GM12864 (cell line): ENCODE results near the gene ANAPC1.
"Not testable (repeated sequence)": the region's sequence is repeated elsewhere in the genome, so short reads cannot be mapped to it uniquely, and the experiment has no call there.

ENCODE experiments used
- DNase-seq: peaks from one replicate; pipeline ENCODE4 v3.0.0-alpha.2; 2011; ENCODE audit warnings: low read depth
- H3K4me3 ChIP-seq: 2 replicates; pipeline ENCODE4 v1.5.1; 2011; ENCODE audit warnings: mild to moderate bottlenecking, low read depth, low read length, control low read depth
- TF ChIP-seq, protein P1 (sequence below): IDR thresholded peaks from 2 replicates; pipeline ENCODE4 v1.5.1; 2011; ENCODE audit warnings: low read depth, mild to moderate bottlenecking, moderate library complexity, low read length, control low read depth, inconsistent platforms; ENCODE audit errors: missing control alignments

ANAPC1 gene

DNA sequence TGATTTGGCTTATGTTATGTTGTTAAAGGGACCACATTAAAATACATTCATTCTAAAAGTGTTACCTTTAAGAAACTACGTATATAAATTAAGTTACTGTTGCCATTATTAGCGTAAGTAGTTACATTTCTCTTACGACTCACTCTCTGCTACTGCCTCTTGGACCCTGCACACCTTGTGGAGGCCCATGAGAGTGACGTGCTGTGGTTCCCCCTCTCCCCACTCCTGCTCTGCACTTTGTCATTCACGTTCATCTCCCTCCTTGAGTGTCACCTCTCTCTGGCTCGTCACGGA lies 13.6 kb upstream of the ANAPC1 start:
- DNase-seq: no peak
- H3K4me3 ChIP-seq: peak overlapping the region; percentile 57
- TF ChIP-seq, protein P1, sequence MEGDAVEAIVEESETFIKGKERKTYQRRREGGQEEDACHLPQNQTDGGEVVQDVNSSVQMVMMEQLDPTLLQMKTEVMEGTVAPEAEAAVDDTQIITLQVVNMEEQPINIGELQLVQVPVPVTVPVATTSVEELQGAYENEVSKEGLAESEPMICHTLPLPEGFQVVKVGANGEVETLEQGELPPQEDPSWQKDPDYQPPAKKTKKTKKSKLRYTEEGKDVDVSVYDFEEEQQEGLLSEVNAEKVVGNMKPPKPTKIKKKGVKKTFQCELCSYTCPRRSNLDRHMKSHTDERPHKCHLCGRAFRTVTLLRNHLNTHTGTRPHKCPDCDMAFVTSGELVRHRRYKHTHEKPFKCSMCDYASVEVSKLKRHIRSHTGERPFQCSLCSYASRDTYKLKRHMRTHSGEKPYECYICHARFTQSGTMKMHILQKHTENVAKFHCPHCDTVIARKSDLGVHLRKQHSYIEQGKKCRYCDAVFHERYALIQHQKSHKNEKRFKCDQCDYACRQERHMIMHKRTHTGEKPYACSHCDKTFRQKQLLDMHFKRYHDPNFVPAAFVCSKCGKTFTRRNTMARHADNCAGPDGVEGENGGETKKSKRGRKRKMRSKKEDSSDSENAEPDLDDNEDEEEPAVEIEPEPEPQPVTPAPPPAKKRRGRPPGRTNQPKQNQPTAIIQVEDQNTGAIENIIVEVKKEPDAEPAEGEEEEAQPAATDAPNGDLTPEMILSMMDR: no peak

DNA sequence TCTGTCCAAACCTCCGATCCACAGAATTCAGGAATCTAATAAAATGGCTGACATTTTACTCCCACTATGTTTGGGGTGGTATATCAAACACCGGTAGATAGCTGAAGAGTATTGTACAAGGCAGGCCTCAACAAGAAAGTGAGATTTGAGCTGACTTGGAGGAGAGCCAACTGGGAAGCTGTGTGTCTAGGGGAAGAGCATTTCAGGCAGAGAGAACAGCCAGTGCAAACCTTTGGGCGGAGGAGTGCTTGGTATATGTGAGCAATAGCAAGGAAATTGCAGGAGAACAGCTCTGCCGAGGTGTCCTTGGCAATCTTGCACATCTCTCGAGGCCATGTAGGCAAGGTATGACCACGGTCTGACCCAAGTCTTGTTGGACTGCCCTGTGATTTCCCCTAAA lies 12.6 kb upstream of the ANAPC1 start:
- no peak overlapping the region for H3K4me3 ChIP-seq
- TF ChIP-seq, protein P1: no peak
- no peak for DNase-seq

DNA sequence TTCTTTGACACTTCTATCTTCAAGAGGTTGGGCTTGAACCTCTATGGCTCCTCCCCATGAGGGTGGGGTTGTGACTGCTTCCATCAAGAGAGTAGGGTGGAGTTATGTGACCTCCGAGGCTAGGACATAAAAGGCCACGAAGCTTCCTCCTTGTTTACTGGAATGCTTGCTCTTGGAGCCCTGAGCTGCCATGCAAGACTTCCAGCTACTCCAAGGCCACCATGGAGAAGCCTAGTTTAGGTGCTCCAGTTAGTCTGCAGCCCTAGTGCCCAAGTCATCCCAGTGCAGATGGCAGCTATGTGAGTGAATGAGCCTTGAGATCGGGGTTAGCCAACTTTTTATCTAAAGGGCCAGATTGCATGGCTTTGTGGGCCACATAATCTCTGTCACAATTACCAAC lies 12.0 kb upstream of the ANAPC1 start:
- TF ChIP-seq, protein P1: no peak
- no peak overlapping the region for H3K4me3 ChIP-seq
- DNase-seq: no peak

DNA sequence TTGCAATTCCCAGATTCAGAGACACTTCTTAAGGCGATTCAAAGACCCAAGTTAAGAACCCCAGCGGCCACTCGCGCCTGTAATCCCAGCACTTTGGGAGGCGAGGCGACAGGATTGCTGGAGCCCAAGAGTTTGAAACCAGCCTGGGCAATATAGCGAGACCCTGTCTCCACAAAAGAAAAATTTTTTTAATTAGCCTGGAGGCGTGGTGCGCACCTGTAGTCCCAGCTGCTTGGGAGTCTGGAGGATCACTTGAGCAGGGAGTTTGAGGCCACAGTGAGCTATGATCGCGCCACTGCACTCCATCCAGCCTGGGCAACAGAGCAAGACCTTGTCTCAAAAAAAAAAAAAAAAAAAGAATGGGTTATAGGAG lies 585 bp upstream of the ANAPC1 start:
- TF ChIP-seq, protein P1: no peak
- peak overlapping the region; percentile 91 for H3K4me3 ChIP-seq
- no peak for DNase-seq

DNA sequence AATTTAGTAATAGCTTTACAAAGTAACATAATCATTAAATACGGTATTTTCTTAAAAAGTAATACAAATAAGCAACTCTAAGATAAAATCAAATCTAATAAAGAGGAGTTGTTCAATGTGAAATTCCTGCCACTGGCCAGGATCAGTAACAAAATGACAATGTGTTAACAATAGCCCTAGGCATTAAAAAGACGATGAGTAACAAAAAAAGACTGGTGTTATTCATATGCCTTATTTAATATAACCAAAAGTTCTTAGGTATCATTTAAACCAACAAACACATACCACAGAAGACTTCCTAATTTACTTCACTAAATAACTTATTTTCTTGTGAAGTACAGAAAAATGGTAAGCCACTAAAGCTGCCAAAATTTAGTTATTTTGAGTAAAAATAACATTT lies 11.2 kb downstream of the ANAPC1 start:
- not testable (repeated sequence) for H3K4me3 ChIP-seq, DNase-seq

DNA sequence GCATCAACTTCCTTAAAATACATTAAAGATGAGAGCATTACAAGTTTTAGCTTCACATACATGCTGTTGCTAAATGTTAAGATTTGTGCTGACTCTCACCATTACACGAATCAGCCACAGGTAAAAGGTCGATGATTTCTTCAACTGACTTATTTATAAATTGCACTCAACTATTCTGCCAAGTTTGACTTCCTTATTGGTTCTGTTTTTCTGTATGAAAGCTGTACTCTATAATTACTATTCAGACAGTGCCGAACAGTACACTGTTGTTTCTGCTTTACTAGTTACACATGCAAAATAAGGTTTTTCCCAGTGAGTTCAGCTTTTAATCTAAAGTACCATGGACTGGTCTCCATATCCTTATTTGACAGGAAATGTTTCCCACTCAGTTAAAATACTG lies 18.9 kb downstream of the ANAPC1 start:
- not testable (repeated sequence) for H3K4me3 ChIP-seq, DNase-seq

DNA sequence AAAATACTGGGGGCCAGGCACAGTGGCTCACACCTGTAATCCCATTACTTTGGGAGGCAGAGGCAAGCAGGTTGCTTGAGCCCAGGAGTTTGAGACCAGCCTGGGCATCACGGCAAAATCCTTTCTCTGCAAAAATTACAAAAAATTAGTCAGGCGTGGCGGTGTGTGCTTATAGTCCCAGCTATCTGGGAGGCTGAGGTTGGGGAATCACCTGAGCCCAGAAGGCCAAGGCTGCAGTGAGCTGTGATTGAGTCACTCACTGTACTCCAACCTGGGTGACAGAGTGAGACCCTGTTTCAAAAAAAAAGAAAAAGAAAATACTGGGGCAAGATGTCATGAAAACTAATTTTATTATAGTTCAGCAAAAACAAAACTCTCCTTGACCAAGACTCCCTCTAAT lies 24.0 kb downstream of the ANAPC1 start:
- DNase-seq, H3K4me3 ChIP-seq: not testable (repeated sequence)

DNA sequence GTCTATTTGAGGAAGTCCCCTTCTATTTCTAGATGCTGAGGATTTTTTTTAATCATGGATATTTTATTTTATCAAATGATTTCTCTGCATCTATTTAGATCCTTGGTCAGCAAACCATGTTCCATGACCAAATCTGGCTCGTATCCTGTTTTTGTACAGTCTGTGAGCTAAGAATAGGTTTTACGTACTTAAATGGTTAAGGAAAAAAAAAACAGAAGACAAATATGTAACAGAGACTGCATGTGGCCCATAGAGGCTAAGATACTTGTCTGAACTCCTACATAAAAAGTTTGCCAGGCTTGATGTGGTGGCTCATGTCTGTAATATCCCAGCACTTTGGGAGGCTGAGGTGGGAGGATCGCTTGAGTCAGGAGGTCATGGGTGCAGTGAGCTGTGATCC lies 31.4 kb downstream of the ANAPC1 start:
- H3K4me3 ChIP-seq, DNase-seq: not testable (repeated sequence)

DNA sequence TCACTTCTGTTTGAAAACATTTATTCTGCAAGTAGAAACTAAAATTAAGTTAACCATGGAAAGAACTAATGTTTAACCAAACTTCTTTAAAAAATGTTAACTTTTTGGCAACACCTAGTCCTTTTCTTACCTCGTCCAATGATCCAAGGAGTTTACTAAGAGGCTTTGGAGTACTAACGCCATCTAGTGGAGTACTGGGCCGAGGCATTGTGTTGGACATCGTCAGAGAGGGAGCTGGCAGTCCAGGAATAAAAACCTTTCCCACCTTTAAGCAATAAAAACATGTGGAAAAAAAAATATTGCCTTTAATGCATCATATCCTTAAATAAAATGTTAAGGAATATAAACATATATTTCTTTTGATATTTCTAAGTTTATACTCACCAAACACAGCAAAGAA lies 33.3 kb downstream of the ANAPC1 start:
- TF ChIP-seq, protein P1: peak; percentile 44
- not testable (repeated sequence) for H3K4me3 ChIP-seq, DNase-seq

DNA sequence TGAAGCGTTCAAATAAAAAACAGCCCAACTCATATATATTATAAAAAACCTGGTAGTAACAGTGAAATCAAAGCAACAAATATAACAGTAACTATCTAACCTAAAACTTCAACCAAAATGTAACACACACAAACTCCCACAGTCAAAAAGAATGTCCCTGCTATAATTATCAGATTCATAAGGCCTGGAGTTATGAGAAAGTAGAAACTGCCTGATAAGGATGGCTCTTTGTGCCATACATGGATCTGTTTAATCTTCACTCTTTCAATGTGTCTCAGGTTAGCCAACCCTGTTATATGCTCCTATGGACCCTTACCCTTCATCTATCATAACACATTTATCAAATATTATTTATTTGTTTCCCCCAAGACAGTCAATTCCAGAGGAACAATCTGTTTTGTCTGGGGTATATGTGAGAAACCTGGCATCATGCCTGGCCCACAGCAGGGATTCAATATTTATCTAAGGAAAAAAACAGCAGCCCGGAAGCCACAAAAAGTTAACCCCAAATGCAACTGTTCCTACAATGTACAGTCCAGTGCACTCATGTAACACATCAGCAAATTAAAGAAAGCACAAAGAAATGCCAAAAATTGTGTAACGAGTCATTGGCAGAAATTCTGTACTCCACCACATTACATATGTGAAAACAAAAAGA lies 44.2 kb downstream of the ANAPC1 start:
- DNase-seq, H3K4me3 ChIP-seq: not testable (repeated sequence)

DNA sequence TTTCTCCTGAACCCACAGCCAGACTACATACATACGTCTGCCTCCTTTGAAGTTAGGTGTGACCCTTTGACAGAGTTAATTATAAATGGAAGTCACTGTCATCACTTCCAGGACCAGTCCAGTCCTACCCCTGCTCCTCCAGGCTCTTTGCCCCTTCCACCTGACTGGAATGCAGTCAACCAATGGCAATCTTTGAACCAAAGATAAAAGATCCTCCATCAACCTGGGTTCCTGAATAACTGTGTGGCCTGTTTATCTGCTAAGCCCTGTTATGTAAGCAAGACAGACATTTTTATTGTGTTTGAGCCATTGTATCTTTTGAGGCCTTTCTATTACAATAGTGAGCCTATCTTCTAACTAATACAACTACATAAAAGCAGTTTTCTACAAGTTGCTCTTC lies 45.0 kb downstream of the ANAPC1 start:
- DNase-seq, H3K4me3 ChIP-seq: not testable (repeated sequence)

DNA sequence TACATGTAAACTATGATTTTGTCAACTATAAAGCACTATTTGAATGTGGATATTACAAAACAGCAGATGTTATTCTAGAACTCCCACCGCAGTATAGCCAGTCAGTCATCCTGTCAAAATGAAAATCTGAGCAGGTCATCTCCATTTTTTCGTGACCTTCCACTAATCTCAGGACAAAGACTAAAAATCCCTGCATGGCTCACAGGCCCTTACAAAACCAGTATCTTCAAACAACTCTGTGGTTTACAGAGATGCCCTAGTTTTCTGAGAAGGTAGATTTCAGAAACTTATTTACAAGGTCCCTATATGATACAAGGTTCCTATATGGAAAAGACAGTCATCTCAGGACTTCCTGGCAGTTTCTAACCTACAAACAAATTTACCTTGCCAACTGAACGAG lies 49.8 kb downstream of the ANAPC1 start:
- H3K4me3 ChIP-seq, DNase-seq: not testable (repeated sequence)

DNA sequence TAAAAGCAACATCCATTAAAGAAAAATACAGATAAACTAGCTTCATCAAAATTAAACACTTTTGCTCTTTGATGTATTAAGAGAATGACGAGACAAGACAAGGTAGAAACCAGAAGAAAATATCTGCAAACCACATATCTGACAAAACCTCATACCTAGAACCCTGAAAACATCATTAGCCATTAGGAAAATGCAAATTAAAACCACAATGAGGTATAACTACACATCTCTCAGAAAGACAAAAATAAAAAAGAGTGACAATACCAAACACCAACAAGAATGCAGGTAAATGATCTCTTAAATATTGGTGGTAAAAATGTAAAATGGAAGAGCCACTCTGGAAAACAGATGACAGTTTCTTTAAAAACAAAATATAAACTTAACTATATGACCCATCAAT lies 53.5 kb downstream of the ANAPC1 start:
- DNase-seq, H3K4me3 ChIP-seq: not testable (repeated sequence)

DNA sequence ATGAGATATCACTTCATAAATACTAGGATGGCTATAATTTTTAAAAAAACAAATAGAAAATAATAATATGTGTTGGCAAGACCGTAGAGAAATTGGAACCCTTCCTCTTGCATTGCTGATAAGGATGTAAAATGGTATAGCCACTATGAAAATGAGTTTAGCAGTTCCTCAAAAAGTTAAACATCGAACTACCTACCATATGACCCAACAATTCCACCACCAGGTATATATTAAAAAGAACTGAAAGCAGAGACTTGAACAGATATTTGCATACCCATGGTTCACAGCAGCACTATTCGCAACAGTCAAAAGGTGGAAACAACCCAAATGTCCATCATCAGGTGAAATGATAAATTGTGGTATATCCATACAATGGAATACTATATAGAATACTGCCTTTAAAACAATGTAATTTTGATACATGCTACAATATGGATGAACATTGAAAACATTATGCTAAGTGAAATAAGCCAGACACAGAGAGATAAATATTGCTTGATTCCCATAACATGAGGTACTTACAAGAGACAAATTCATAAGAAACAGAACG lies 55.7 kb downstream of the ANAPC1 start:
- DNase-seq, H3K4me3 ChIP-seq: not testable (repeated sequence)
